ENCODE data around the gene CCDC197. TPM values are rescaled to one million over a fixed set of nuclear protein-coding genes. Genes with fewer than 3 reads are reported as not detected.

The CCDC197 gene
- polyA plus RNA-seq, 1 donor, result not detected

GRCh38 chr14:93978735-93979134 lies 18.4 kb upstream of the CCDC197 start:
- Histone ChIP-seq H3K36me3 (ENCODE audit: control insufficient read depth, insufficient read depth, low read length) (no peaks in the 10 kb centered on the region), H3K27ac (ENCODE audit: low read length) (no peak overlapping the region), H3K4me1 (ENCODE audit: control insufficient read depth, insufficient read depth, low read length) (peaks cover 10% of the 10 kb centered on the region), H3K4me3 (ENCODE audit: low read length) (no peak overlapping the region), H3K9me3 (ENCODE audit: control insufficient read depth, low read depth, low read length) (no peaks in the 10 kb centered on the region), H3K27me3 (ENCODE audit: control insufficient read depth, insufficient read depth, low read length) (no peaks in the 10 kb centered on the region)
- DNase-seq, result no peak
- WGBS (ENCODE audit: insufficient coverage, low lambda C conversion rate), result no CpG with 5 or more reads among the region's 4 CpGs

- WGBS (ENCODE audit: insufficient coverage, low lambda C conversion rate), result no CpG with 5 or more reads among the region's 11 CpGs
- Histone ChIP-seq H3K4me1 (ENCODE audit: control insufficient read depth, insufficient read depth, low read length) (peaks cover 10% of the 10 kb centered on the region), H3K27ac (ENCODE audit: low read length) (peak overlapping the region; percentile 3), H3K27me3 (ENCODE audit: control insufficient read depth, insufficient read depth, low read length) (no peaks in the 10 kb centered on the region), H3K9me3 (ENCODE audit: control insufficient read depth, low read depth, low read length) (no peaks in the 10 kb centered on the region), H3K4me3 (ENCODE audit: low read length) (no peak overlapping the region), H3K36me3 (ENCODE audit: control insufficient read depth, insufficient read depth, low read length) (no peaks in the 10 kb centered on the region)
- DNase-seq, result no peak
Observed at GRCh38 chr14:93980456-93981201, 16.5 kb upstream of the CCDC197 start.

DNA sequence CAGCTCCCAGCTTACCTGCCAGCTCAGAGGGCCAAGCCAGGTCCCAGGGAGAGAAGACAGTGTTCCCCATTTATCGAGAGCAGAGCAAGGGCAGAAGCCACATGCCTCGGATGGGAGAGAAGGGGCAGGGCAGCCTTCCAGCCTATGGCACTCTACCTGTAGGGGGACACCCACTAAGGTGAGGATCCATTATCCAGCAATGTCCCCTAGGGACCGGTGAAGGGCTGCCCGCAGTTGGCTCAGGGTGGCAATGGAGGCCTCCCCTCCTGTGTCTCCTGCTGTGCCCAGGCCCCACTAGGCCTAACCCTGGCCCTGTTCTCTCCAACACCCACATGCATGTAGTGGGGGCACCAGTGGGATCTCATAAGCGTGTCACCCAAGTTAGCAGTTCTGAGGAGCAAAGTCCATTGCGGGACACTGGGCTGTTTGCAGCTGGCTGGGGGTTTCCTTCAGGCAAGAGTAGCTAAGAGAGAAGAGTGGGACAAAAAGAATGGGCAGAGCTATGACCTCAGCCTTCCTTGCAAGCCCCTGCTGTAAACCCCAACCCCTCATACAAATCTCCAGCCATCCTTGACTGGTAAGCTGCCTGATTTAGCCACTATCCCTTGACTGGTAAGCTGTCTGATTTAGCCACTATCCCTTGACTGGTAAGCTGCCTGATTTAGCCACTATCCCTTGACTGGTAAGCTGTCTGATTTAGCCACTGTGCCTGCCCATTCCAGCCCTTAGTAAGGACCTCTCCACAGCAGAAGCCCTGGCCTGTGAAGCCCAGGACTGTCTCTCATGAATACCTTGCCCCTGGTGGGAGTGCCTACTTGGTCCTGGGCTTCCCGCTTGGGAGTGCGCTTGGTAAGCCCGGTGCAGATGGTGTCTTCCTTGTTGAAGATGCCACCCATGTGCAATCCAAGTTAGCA lies 15.5 kb upstream of the CCDC197 start:
- no CpG with 5 or more reads among the region's 9 CpGs for WGBS (ENCODE audit: insufficient coverage, low lambda C conversion rate)
- Histone ChIP-seq H3K27ac (ENCODE audit: low read length) (peak overlapping the region; percentile 3), H3K27me3 (ENCODE audit: control insufficient read depth, insufficient read depth, low read length) (no peaks in the 10 kb centered on the region), H3K9me3 (ENCODE audit: control insufficient read depth, low read depth, low read length) (no peaks in the 10 kb centered on the region), H3K4me3 (ENCODE audit: low read length) (no peak overlapping the region), H3K4me1 (ENCODE audit: control insufficient read depth, insufficient read depth, low read length) (peaks cover 10% of the 10 kb centered on the region), H3K36me3 (ENCODE audit: control insufficient read depth, insufficient read depth, low read length) (no peaks in the 10 kb centered on the region)
- DNase-seq, result peak in 1 of 2 donors; percentile 53

DNA sequence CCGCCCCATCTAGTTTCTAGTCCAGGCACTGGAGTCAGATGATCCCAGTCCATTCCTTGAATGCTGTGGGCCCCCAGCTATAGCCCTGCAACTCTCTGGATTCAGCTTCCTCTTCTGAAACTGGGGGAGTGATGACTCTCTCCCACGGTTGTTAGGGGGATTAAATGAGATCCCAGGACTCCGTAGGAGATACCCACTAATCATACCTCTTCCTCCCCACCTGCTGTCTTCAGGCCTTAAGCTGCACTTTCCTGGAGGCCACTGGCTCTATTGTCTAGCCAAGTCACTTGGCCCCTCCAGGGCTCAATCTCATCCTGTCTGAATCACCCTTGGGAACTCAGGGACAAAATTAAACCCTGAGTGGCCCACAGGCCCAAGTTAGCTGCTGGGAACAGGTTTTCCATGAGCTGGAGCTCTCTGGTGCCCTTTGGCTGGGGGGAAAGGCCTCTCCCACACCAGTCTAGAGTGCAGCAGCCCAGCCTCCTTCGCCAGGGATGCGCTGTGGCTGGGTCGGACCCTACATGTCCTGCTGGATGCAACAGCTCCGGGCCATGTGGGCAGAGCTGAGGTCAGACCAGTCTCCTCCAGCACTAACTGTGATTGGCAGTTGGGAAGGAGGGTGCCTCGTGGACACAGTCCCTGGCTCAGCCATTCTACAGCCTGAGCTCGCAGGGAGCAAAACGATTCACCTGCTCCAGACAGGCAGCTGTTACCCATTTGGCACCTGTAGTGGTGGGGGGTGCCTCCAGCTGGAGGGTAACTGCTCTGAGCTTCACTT lies 14.7 kb upstream of the CCDC197 start:
- Histone ChIP-seq H3K27ac (ENCODE audit: low read length) (no peak overlapping the region), H3K9me3 (ENCODE audit: control insufficient read depth, low read depth, low read length) (no peaks in the 10 kb centered on the region), H3K36me3 (ENCODE audit: control insufficient read depth, insufficient read depth, low read length) (no peaks in the 10 kb centered on the region), H3K27me3 (ENCODE audit: control insufficient read depth, insufficient read depth, low read length) (no peaks in the 10 kb centered on the region), H3K4me3 (ENCODE audit: low read length) (no peak overlapping the region), H3K4me1 (ENCODE audit: control insufficient read depth, insufficient read depth, low read length) (peaks cover 10% of the 10 kb centered on the region)
- WGBS (ENCODE audit: insufficient coverage, low lambda C conversion rate), result no CpG with 5 or more reads among the region's 10 CpGs
- DNase-seq, result no peak

DNA sequence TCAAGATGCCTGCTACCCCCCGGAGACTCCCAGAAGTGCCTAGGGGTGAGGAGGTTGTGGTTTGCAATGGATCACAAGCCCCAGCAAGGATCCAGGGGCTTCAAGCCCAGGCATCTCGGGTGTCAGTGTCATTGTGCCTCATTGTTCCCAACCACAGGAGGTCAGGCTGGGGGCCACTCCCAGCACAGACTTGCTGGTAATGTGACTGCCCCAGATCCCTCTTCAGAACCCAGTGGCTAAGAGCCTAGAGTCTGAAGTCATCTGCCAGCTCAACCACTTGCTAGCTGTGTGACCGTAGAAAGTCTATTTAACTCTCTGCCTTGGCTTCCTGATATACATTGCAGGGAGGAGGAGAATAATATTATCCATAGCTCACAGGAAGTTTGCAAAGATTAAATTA lies 13.0 kb upstream of the CCDC197 start:
- H3K9me3 ChIP-seq (ENCODE audit: control insufficient read depth, low read depth, low read length), result no peaks in the 10 kb centered on the region
- peaks cover 10% of the 10 kb centered on the region for H3K4me1 ChIP-seq (ENCODE audit: control insufficient read depth, insufficient read depth, low read length)
- no peaks in the 10 kb centered on the region for H3K27me3 ChIP-seq (ENCODE audit: control insufficient read depth, insufficient read depth, low read length)
- no CpG with 5 or more reads among the region's 3 CpGs for WGBS (ENCODE audit: insufficient coverage, low lambda C conversion rate)
- H3K27ac ChIP-seq (ENCODE audit: low read length), result no peak overlapping the region
- no peaks in the 10 kb centered on the region for H3K36me3 ChIP-seq (ENCODE audit: control insufficient read depth, insufficient read depth, low read length)
- no peak overlapping the region for H3K4me3 ChIP-seq (ENCODE audit: low read length)
- DNase-seq, result no peak

DNA sequence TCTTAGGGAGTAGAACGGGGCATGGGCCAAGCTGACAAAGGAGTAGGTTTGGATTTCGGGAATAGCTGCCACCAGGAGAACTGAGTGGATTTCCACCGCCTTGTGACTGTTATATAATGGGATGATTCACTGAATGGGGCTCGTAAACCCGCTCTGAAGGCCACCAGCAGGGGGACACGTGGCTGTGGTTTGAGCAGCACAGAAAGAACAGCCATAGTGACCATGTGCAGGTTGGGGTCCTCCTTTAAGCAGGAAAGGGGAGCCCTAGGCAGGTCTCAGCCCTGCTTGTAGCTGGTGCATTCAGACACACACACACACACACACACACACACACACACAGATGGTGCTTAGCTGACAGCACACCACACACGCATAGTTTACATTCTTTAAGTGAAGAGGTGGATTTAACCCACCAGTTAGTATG lies 12.1 kb upstream of the CCDC197 start:
- Histone ChIP-seq H3K36me3 (ENCODE audit: control insufficient read depth, insufficient read depth, low read length) (no peaks in the 10 kb centered on the region), H3K4me3 (ENCODE audit: low read length) (no peak overlapping the region), H3K27me3 (ENCODE audit: control insufficient read depth, insufficient read depth, low read length) (no peaks in the 10 kb centered on the region), H3K27ac (ENCODE audit: low read length) (no peak overlapping the region), H3K4me1 (ENCODE audit: control insufficient read depth, insufficient read depth, low read length) (peaks cover 10% of the 10 kb centered on the region), H3K9me3 (ENCODE audit: control insufficient read depth, low read depth, low read length) (no peaks in the 10 kb centered on the region)
- no CpG with 5 or more reads among the region's 7 CpGs for WGBS (ENCODE audit: insufficient coverage, low lambda C conversion rate)
- peak in 1 of 2 donors; percentile 47 for DNase-seq

DNA sequence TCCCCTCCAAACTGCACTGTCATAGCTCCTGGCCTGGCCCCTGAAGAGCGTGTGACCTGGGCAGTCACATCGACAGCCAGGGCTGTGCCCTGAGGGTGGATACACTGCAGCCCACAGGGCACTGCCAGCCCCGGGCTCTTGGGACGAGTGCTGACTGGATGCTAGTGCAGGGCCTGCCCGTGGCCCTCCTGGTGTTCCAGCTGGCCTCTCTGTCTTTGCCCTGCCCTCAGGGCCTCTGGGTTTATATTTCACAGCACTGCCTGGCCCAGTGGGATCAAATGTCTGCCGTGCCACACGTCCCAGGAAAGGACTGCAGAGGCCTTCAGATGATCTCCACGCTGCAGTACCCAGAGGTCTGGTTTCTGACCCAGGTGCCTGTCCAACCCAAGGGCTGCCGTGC lies 10.1 kb upstream of the CCDC197 start:
- Histone ChIP-seq H3K27ac (ENCODE audit: low read length) (no peak overlapping the region), H3K27me3 (ENCODE audit: control insufficient read depth, insufficient read depth, low read length) (no peaks in the 10 kb centered on the region), H3K4me1 (ENCODE audit: control insufficient read depth, insufficient read depth, low read length) (peaks cover 1% of the 10 kb centered on the region), H3K9me3 (ENCODE audit: control insufficient read depth, low read depth, low read length) (no peaks in the 10 kb centered on the region), H3K4me3 (ENCODE audit: low read length) (no peak overlapping the region), H3K36me3 (ENCODE audit: control insufficient read depth, insufficient read depth, low read length) (no peaks in the 10 kb centered on the region)
- WGBS (ENCODE audit: insufficient coverage, low lambda C conversion rate), result no CpG with 5 or more reads among the region's 9 CpGs
- DNase-seq, result no peak

DNA sequence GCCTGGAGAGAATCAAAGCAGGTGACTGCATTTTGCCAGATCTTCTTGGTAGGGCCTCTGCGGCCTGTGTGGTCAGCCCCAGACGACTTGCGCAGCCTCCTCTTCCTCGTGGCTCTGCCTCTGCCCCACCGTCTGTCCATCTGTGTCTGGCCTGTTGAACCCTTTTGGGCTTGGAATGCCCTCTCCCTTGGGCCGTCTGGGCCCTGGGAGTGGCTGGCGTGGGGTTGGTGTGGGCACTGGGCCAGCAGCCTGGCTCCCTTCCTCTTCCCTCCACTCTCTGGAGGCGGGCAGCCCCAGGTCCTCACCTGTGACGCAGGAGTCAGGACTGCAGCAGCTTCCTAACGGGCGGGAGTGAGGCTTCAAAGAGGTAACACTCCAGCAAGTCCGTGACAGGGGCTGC lies 9.7 kb upstream of the CCDC197 start:
- H3K4me3 ChIP-seq (ENCODE audit: low read length), result no peak overlapping the region
- H3K36me3 ChIP-seq (ENCODE audit: control insufficient read depth, insufficient read depth, low read length), result no peaks in the 10 kb centered on the region
- H3K27me3 ChIP-seq (ENCODE audit: control insufficient read depth, insufficient read depth, low read length), result no peaks in the 10 kb centered on the region
- no peaks in the 10 kb centered on the region for H3K4me1 ChIP-seq (ENCODE audit: control insufficient read depth, insufficient read depth, low read length)
- H3K27ac ChIP-seq (ENCODE audit: low read length), result no peak overlapping the region
- no peaks in the 10 kb centered on the region for H3K9me3 ChIP-seq (ENCODE audit: control insufficient read depth, low read depth, low read length)
- WGBS (ENCODE audit: insufficient coverage, low lambda C conversion rate), result no CpG with 5 or more reads among the region's 12 CpGs
- DNase-seq, result no peak

DNA sequence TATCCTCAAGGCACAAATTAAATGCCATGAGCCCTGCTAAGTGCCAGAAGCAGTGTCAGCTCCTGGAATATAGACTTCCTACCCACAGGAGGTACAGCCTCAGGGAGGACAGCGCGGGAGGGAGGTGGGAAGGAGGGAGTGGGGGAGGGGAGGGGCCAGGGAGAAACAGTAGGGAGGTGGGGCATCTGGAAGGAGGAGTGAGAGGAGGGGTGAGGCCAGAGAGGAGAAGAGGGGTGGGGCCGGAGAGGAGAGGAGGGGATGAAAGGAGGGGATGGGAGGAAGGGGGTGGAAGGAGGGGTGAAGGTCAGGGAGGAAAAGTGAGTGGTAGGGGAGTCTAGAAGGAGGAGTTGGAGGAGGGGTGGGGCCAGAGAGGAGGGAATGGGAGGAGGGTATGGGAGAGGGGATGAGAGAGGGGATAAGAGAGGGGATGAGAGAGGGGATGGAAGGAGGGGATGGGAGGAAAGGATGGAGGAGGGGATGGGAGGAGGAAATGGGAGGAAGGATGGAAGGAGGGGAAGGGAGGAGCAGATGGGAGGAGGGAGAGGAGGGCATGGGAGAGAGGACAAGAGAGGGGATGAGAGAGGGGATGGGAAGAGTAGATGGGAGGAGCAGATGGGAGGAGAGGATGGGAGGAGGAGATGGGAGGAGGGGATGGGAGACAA lies 9.2 kb upstream of the CCDC197 start:
- no peak for DNase-seq
- Histone ChIP-seq H3K9me3 (ENCODE audit: control insufficient read depth, low read depth, low read length) (no peaks in the 10 kb centered on the region), H3K4me1 (ENCODE audit: control insufficient read depth, insufficient read depth, low read length) (no peaks in the 10 kb centered on the region), H3K27ac (ENCODE audit: low read length) (no peak overlapping the region), H3K4me3 (ENCODE audit: low read length) (no peak overlapping the region), H3K27me3 (ENCODE audit: control insufficient read depth, insufficient read depth, low read length) (no peaks in the 10 kb centered on the region), H3K36me3 (ENCODE audit: control insufficient read depth, insufficient read depth, low read length) (no peaks in the 10 kb centered on the region)
- no CpG with 5 or more reads among the region's 3 CpGs for WGBS (ENCODE audit: insufficient coverage, low lambda C conversion rate)

GRCh38 chr14:93989939-93990338 lies 7.2 kb upstream of the CCDC197 start:
- Histone ChIP-seq H3K27ac (ENCODE audit: low read length) (no peak overlapping the region), H3K4me3 (ENCODE audit: low read length) (no peak overlapping the region), H3K9me3 (ENCODE audit: control insufficient read depth, low read depth, low read length) (no peaks in the 10 kb centered on the region), H3K36me3 (ENCODE audit: control insufficient read depth, insufficient read depth, low read length) (no peaks in the 10 kb centered on the region), H3K4me1 (ENCODE audit: control insufficient read depth, insufficient read depth, low read length) (no peaks in the 10 kb centered on the region), H3K27me3 (ENCODE audit: control insufficient read depth, insufficient read depth, low read length) (peaks cover under 1% of the 10 kb centered on the region)
- WGBS (ENCODE audit: insufficient coverage, low lambda C conversion rate), result 0% methylated on average over 1 of the region's 4 CpGs
- DNase-seq, result no peak
